ENCODE measurements around the gene AKT3. TPM values are rescaled to one million over a fixed set of nuclear protein-coding genes. Genes with fewer than 3 reads are reported as not detected.

The AKT3 gene
- total RNA-seq, 1 donor from 2014 or later: 51.7 TPM

- DNase-seq (ENCODE audit: extremely low read depth, low read depth, low spot score): no peak
Measured at GRCh38 chr1:243475966-243476365, 374.1 kb downstream of the AKT3 start.

- no peak for DNase-seq (ENCODE audit: extremely low read depth, low read depth, low spot score)
Measured at GRCh38 chr1:243474906-243475305, 375.1 kb downstream of the AKT3 start.

- no peak for DNase-seq (ENCODE audit: extremely low read depth, low read depth, low spot score)
Measured at GRCh38 chr1:243474136-243474881, 375.7 kb downstream of the AKT3 start.

GRCh38 chr1:243473227-243474135 lies 376.6 kb downstream of the AKT3 start:
- no peak for DNase-seq (ENCODE audit: extremely low read depth, low read depth, low spot score)

GRCh38 chr1:243471754-243472745 lies 378.0 kb downstream of the AKT3 start:
- peak; percentile 16 for DNase-seq (ENCODE audit: extremely low read depth, low read depth, low spot score)

- no peak for DNase-seq (ENCODE audit: extremely low read depth, low read depth, low spot score)
Measured at GRCh38 chr1:243471026-243471685, 378.9 kb downstream of the AKT3 start.

- DNase-seq (ENCODE audit: extremely low read depth, low read depth, low spot score): no peak
Measured at GRCh38 chr1:243470502-243470901, 379.5 kb downstream of the AKT3 start.

- DNase-seq (ENCODE audit: extremely low read depth, low read depth, low spot score): no peak
Measured at GRCh38 chr1:243469497-243469896, 380.5 kb downstream of the AKT3 start.

GRCh38 chr1:243465738-243466137 lies 384.3 kb downstream of the AKT3 start:
- DNase-seq (ENCODE audit: extremely low read depth, low read depth, low spot score): no peak

GRCh38 chr1:243465081-243465480 lies 385.0 kb downstream of the AKT3 start:
- no peak for DNase-seq (ENCODE audit: extremely low read depth, low read depth, low spot score)

- DNase-seq (ENCODE audit: extremely low read depth, low read depth, low spot score): no peak
Measured at GRCh38 chr1:243462929-243463697, 386.9 kb downstream of the AKT3 start.

GRCh38 chr1:243461700-243462099 lies 388.3 kb downstream of the AKT3 start:
- no peak for DNase-seq (ENCODE audit: extremely low read depth, low read depth, low spot score)

- DNase-seq (ENCODE audit: extremely low read depth, low read depth, low spot score): no peak
Measured at GRCh38 chr1:243459059-243459458, 391.0 kb downstream of the AKT3 start.

GRCh38 chr1:243457363-243457982 lies 392.6 kb downstream of the AKT3 start:
- no peak for DNase-seq (ENCODE audit: extremely low read depth, low read depth, low spot score)

- no peak for DNase-seq (ENCODE audit: extremely low read depth, low read depth, low spot score)
Measured at GRCh38 chr1:243455760-243456651, 394.0 kb downstream of the AKT3 start.

- DNase-seq (ENCODE audit: extremely low read depth, low read depth, low spot score): no peak
Measured at GRCh38 chr1:243454328-243454997, 395.6 kb downstream of the AKT3 start.

GRCh38 chr1:243452092-243452491 lies 398.0 kb downstream of the AKT3 start:
- no peak for DNase-seq (ENCODE audit: extremely low read depth, low read depth, low spot score)
